Measurements from ENCODE around the gene JADE3.

Gene JADE3

GRCh38 chrX:47047989-47048388 lies 135.8 kb downstream of the JADE3 start:
- DNase-seq: no peak

DNA sequence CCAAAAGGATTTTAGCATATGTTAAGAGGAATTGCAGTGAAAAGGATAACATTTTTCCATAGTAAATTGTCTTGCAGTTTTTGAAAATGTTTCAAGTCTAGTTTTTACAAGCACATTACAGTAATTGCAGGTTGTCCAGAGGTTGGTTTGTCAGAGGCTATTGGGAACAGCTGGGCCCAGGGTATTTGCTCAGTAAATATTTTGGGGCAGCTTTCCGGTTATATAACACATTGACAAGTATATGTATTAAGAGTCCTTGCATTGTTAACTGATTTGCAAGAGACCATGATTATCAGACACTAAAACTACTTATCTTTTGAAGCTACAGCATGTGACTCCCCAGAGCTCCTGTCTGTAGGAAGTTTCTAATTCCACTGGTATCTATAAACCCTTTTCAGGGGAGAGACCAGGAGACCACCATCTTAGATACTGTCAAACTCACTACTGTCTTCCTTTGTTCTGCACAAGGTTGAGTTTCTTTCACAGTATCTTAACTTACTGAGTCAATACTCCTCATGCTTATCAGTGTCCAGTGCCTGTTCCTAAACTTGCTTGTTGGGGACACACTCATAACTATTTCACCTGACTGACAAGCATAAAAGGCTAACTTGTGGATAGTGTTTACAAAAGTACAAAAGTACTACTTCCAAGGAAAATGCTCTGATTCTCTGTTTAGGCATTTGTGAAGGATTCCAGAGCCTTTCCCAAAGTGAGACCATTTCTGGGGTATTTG lies 147.1 kb downstream of the JADE3 start:
- DNase-seq: no peak

DNA sequence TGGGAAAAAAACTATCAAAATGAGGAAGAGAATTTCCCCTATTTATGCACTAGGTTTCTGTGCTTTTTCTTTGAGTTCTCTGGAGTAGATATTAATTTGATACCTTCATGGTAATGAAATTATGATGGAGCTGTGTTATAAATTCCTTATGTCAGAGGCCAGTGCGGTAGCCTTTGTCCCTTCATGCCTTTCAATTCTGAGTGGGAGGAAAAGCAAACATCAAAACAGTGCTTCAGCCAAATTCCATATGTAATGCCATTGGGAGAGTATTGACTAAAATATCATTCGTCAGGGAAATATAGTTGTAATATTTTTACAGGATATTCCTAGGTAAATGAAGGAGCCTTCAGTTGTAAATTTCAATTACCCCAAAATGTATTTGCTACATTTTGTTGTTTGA lies 148.5 kb downstream of the JADE3 start:
- DNase-seq: no peak

GRCh38 chrX:47061238-47061919 lies 149.2 kb downstream of the JADE3 start:
- DNase-seq: no peak

DNA sequence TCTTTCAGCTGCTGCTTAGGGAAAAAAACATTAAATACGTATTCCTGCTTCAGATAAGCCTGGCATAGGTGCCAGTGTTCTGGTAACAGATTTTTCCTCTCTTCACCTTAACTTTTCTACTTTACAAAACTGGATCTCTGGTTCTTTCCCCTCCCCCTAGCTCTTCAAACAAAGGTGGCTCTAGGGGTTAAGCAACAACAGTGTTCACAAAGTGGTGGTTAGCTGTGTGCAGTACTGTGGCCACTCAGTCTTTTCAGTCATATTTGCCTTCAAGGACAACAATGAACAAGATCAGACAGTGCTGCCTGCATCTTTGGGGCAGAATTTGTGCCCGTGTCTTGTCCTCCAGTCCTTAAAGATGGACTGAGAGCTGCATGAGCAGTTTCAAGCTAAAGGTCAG lies 151.0 kb downstream of the JADE3 start:
- no peak for DNase-seq

DNA sequence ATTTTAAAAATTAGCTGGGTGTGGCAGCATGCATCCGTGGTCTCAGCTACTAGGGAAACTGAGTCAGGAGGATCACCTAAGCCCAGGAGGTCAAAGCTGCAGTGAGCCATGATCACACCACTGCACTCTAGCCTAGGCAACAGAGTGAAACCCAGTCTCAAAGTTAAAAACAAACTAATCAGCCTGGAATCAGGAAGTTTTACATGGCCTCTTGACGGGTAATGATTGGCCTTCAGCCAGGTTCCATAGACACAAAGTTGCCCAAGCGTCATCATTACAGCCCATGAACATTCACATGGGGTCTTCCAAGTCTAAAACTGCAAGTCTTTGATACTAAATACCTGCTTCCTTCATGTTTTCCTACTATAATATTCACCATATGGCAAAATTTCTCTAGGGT lies 156.0 kb downstream of the JADE3 start:
- no peak for DNase-seq

DNA sequence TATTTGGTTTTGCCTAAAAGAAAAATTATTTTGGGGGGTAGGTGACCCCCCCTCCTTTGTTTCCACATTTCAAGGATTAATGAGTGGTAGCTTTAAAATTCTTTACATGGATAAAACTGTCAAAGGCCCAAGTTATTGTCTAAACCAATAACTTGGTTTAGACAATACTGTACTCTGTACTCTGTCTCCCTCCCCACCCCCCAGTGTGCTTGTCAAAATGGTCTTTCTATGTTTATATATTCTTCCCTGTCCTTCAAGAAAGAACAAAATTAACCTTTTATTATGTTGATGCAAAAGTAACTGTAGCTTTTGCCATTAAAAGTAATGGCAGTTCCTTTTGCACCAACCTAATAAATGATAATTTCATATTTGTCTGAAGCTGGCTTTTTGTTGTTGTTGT lies 156.5 kb downstream of the JADE3 start:
- DNase-seq: no peak

GRCh38 chrX:47078129-47079043 lies 166.2 kb downstream of the JADE3 start, which contains the start of gene RGN:
Gene RGN (plus strand): TSS chrX:47078443. CDS start chrX:47081145, 2,702 bp downstream.
- no peak for DNase-seq

DNA sequence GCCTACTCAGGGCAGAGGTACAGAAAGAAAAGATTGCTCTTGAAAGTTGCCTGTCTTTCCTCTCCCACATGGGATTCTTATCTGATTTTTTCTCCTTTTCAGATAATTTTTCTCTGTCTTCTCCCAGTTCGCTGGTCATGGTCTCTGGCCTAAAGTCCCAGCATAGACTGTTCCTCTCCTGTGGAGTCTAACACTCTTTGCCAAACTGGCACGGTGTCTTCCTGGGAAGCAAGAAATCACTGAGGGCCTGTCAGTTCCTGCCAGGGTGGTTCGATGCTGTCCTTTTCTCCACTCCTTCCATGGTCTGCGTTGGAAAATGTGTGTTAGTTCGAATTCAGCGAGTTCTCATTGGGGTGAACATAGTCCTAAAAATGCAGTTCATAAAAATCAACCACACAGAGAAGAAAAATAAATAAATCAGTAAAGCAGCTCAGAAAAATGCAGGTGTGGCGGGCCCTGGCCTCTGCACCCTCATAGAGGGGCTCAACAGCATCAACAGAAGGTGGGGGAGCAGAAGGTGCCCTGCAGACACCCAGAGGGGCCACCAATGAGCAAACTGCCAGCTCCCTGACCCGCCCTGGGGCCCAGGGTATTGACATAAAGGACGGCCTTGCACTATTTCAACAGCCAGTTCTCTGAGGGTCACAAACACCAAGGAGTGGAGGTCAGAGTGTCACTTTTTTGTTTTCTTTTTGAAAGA lies 168.1 kb downstream of the JADE3 start:
- no peak for DNase-seq

GRCh38 chrX:47080915-47081236 lies 168.7 kb downstream of the JADE3 start:
- no peak for DNase-seq

GRCh38 chrX:47091149-47091775 lies 179.0 kb downstream of the JADE3 start:
- DNase-seq: peak; percentile 23

DNA sequence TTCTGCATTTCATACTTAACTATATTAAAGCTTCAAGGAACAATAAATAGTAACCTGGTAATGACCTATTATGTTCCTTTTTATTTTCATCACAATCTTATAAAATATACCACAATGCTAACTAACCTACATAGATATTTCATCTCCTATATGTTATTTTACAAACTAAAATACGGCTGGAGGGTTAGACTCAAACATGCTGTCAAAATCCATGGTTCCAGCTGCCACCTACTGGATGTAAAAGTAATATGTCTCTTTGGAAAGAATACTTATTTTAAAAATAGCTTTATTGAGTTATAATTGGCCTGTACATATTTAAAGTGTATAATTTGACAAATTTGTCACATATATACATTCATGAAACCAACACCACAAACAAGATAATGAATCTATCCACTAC lies 181.0 kb downstream of the JADE3 start:
- DNase-seq: peak; percentile 70

GRCh38 chrX:47093860-47094259 lies 181.6 kb downstream of the JADE3 start:
- no peak for DNase-seq

DNA sequence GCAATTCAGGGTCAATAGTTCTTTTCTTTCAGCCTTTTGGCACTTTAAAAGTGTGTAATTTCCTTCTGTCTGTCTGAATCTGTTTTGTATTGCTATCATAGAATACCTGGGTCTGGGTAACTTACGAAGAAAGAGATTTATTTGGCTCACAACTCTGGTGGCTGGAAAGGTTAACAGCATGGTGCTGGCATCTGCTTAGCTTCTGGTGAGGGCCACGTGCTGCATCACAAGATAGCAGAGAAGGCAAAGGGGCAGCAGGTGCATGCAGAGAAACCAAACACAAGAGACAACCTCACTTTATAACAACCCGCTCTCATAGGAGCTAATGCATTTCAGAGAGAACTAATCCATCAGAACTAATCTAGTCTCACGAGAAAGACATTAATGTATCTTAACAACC lies 184.8 kb downstream of the JADE3 start:
- no peak for DNase-seq

- DNase-seq: no peak
Measured at GRCh38 chrX:47098338-47099094, 186.3 kb downstream of the JADE3 start.

DNA sequence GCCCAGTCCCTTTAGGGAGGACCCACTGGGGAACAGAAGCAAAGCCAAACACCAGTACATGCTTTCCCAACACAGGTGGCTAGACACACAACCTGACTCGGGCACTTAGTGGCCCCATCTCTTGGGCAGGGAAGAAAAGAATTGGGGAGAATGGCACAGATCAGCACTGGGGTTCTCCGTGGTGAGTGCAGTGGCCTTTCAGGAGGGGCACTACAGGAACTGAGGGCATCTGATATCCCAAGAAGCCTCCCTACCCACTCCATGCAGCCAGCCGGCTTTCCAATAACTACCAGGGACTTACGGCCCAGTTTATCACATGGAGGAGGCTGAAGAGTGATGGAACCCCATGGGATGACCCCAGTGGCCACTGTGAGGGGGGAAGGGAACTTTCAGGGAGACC lies 189.0 kb downstream of the JADE3 start:
- no peak for DNase-seq
